ENCODE data around the gene CCDC74B.
"Not testable (repeated sequence)": the region's sequence is repeated elsewhere in the genome, so short reads cannot be mapped to it uniquely, and the experiment has no call there.

The CCDC74B gene

DNA sequence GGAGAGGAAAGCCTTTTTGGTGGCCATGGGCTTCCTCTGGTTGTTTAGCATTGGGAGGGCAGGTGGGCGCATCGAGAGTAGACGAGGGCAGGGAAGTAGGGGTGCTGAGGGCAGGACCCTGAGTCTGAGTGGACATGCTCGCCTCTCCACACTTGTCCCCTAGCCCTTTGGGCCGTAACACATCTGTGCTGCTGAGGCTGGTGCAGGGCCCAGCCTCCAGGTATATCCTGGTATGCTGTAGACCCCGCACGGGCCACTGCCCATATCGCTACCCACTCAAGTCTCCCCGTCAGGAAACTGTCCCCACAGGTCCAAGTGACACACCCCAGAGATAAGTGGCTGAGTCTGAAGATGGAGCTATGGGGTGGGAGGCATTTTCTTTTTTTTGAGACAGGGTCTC lies 13.7 kb upstream of the CCDC74B start:
- TF ChIP-seq ZNF384 (IDR thresholded peaks at IDR 0.05), result no peak
- no peak for TF ChIP-seq SP1 (IDR thresholded peaks at IDR 0.05)
- TF ChIP-seq BHLHE40 (IDR thresholded peaks at IDR 0.05; ENCODE audit: borderline replicate concordance), result no peak
- TF ChIP-seq FOXM1 (IDR thresholded peaks at IDR 0.05; ENCODE audit: borderline replicate concordance), result no peak
- no peak for TF ChIP-seq HDGF (IDR thresholded peaks at IDR 0.05; ENCODE audit: borderline replicate concordance)
- TF ChIP-seq ARNT (IDR thresholded peaks at IDR 0.05), result no peak
- TF ChIP-seq, protein P1, sequence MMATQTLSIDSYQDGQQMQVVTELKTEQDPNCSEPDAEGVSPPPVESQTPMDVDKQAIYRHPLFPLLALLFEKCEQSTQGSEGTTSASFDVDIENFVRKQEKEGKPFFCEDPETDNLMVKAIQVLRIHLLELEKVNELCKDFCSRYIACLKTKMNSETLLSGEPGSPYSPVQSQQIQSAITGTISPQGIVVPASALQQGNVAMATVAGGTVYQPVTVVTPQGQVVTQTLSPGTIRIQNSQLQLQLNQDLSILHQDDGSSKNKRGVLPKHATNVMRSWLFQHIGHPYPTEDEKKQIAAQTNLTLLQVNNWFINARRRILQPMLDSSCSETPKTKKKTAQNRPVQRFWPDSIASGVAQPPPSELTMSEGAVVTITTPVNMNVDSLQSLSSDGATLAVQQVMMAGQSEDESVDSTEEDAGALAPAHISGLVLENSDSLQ (IDR thresholded peaks at IDR 0.05), result no peak
- no peak for TF ChIP-seq FOXA1 (IDR thresholded peaks at IDR 0.05)
- no peak for DNase-seq (ENCODE audit: extremely low spot score)
- POLR2A ChIA-PET, result interaction anchor here (1.0 kb wide), 1 partner anchor 184 kb away, joined by 3 read pairs; the partner anchor contains the start of gene IMP4
- CTCF ChIA-PET, result no interaction called here

DNA sequence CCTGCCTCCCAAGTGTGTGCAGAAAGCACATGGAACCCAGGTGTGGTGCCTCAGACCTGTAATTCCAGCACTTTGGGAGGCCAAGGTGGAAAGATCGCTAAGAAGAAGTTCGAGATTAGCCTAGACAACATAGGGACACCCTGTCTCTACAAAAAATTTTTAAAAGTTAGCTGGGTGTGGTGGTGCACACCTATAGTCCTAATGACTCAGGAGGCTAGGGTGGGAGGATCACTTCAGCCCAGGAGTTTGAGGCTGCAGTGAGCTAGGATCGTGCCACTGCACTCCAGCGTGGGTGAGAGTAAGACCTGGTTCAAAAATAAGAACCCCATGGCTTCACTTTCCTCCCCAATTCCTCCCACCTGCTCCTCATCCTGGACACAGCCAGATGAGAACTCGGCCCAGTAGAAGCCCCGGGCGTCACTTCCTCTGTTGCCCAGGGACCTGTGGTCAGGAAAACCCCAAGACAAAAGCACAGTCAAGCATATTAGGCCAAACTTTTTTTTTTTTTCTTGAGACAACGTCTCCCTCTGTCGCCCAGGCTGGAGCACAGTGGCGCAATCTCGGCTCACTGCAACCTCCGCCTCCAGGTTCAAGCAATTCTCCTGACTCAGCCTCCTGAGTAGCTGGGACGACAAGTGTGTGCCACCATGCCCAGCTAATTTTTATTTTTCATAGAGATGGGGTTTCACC lies 13.1 kb upstream of the CCDC74B start:
- DNase-seq (ENCODE audit: extremely low spot score); POLR2A ChIA-PET; CTCF ChIA-PET: not testable (repeated sequence)

DNA sequence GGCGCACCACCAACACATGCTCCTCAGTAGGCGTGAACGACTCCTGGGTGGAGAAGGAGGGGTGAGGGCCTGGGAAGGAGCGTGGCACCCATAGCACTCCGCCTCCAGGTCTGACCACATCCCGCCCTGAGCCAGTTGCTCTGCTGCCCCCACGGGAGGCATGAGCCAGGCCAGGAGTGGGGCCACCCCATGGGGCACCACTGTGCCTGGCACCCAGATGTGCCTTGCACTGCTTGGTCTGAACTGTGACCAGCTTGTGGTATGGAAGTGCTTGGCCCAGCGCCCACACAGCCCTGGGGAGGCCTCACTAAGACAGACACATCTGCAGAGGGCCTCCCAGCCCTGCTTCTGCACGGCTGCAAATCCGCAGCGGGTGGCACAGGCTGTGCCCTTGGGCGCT lies 12.4 kb upstream of the CCDC74B start:
- POLR2A ChIA-PET; DNase-seq (ENCODE audit: extremely low spot score); CTCF ChIA-PET: not testable (repeated sequence)

DNA sequence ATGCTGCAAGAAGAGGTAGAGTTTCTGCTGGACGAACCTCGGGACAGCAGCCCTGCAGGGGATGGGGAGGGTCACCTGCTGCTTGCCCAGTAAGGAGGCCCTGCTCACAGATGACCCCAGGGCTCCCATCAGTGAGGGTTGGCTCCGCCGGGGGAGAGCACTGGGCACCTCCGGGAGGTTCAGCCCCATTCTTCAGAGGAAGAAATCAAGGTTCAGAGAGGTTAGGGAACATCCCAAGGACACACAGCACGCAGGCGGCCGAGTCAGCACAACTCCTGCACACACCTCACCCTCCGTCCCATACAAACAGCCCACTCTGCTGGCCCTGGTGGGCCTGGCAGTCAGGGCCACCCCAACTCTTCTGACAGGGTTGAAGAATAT lies 11.7 kb upstream of the CCDC74B start:
- TF ChIP-seq ELF4 (IDR thresholded peaks at IDR 0.05), result no peak
- TF ChIP-seq ARNT (IDR thresholded peaks at IDR 0.05), result no peak
- TF ChIP-seq NFRKB (IDR thresholded peaks at IDR 0.05), result no peak
- TF ChIP-seq LEF1 (IDR thresholded peaks at IDR 0.05; ENCODE audit: borderline replicate concordance), result no peak
- POLR2A ChIA-PET, result no interaction called here
- DNase-seq (ENCODE audit: extremely low spot score), result no peak
- CTCF ChIA-PET, result no interaction called here

DNA sequence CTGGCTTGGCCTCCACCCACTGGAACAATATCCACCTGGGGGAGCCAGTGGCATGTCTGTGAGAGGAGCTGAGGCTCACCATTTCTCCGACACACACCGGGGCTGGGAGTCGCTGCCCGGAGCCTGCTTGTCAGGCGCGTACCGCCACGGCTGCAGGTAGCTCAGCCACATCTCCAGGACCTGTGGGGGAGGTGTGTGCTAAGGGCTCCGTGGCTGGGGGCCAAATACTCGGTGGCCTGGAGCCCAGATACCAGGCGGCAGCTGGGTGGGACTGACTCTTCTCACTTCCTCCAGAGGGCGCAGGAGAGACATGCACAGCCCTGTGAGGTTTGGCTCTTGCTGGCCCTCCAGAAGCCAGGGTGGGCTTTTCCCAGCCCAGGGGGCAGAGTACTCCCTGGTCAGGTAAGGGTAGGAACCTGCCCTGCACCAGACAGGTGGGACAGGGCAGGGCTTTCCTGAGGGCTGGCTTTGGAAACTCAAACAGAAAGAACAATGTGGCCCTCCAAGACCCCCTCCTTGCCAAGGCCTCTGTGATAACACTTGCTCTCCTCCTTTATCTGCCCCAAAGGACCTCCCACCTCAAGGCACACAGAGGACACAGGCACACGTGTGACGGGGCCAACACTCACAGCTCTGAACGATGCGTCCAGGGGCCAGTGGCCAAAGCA lies 11.2 kb upstream of the CCDC74B start:
- CTCF ChIA-PET, result not testable (repeated sequence)

DNA sequence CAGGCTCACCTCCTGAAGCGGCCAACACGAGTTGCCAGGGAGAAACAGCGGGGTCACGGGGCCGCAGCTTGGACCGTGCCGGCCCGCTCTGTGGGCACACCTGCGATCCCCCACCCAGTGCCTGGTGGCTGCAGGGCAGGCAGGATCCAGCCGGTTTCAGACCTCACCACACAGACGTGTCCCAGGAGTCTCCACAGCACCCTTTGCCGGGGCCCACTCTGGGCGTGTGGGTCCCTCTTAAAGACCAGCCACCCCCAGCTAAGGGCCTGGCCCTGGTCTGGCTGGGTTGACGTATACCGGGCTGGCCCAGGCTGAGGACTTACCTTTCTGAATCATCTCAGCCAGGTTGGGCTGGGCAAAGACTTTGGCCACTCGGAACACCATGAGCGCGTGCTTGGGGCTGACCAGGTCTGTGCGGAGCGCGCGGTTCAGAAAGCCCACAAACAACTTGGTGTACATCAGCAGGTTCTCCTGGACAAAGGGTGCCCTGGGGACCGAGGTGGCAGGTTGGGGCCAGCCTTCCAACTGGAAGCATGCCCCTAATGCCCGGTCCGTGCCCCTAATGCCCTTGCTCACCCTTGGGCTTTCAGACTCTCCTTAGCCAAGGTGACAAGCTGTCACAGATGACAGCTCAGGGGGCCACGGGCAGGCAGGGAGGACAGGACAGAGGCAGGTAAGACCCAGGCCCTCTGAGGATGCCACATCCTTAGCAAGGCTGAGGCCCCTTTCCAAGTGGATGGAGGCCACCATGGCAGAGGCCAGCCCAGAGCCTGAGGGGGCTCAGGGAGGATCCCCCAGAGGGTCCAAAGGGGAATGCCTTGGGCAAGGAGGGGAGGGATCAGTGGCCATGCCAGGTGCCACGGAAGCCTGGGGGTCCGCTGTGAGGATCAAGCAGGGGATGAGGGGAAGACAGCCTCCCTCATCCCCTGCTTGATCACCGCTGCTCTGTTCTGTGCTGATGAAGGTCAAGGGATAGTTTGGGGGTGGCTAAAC lies 10.2 kb upstream of the CCDC74B start:
- ChIA-PET POLR2A (no interaction called here), CTCF (no interaction called here)
- no peak for TF ChIP-seq LEF1 (IDR thresholded peaks at IDR 0.05; ENCODE audit: borderline replicate concordance)
- no peak for DNase-seq (ENCODE audit: extremely low spot score)

More for the DNA sequence above, 11.2 kb upstream of the CCDC74B start:
- POLR2A ChIA-PET, result not testable (repeated sequence)
- peak; percentile 38 for DNase-seq (ENCODE audit: extremely low spot score)

DNA sequence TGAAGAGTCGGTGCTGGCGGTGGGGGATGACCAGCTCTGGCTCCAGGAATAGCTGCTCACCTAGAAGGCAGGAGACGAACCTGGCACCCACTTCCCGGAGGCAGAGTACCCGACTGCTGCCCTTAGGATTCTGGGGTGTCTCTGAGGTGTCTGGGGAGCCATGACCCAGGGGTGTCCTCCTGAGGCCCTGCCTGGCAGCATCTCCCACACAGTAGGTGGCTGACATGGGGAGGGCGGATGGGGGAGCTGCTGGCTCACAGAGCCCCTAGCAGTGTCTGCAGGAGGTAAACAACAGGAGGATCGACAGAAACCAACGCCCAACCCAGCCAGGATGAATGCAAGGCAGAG lies 9.5 kb upstream of the CCDC74B start:
- CTCF ChIA-PET; DNase-seq (ENCODE audit: extremely low spot score); POLR2A ChIA-PET: not testable (repeated sequence)

DNA sequence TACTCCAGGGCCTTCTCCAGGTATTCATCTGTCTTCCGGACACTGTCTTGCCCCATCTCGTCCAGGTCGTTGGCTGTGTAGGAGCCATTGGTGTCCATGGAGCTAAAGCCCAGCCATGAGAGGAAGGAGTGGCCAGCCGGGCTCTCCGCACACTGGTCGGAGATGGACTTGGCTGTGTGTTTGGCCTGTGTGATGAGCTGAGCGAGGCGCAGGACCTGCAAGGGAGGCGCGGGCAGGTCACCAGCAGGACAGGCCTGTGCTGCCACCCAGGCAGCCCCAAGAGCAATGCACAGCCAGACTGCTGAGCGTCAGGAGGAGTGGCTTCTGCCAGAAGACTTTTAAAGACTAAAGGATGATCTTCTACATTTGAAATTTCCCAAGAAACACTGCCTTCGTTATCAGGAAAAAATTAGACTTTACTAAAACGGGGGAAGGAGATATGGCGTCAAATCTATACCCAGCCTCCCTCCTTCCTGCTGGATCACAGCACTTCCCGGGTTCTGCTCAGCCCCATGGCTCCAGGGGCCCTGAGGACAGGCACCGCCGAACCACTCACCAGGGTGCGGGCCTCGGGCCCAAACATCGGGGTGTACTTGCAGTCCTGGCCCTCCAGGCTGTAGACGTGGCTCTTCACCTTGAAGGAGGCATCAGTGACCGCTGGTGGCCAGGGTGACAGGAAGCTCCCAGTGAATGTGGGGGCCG lies 9.0 kb upstream of the CCDC74B start:
- POLR2A ChIA-PET; DNase-seq (ENCODE audit: extremely low spot score): not testable (repeated sequence)
- CTCF ChIA-PET, result interaction anchor here (0.6 kb wide), 1 partner anchor 179 kb away, joined by 3 read pairs; no protein-coding TSS in a partner anchor

DNA sequence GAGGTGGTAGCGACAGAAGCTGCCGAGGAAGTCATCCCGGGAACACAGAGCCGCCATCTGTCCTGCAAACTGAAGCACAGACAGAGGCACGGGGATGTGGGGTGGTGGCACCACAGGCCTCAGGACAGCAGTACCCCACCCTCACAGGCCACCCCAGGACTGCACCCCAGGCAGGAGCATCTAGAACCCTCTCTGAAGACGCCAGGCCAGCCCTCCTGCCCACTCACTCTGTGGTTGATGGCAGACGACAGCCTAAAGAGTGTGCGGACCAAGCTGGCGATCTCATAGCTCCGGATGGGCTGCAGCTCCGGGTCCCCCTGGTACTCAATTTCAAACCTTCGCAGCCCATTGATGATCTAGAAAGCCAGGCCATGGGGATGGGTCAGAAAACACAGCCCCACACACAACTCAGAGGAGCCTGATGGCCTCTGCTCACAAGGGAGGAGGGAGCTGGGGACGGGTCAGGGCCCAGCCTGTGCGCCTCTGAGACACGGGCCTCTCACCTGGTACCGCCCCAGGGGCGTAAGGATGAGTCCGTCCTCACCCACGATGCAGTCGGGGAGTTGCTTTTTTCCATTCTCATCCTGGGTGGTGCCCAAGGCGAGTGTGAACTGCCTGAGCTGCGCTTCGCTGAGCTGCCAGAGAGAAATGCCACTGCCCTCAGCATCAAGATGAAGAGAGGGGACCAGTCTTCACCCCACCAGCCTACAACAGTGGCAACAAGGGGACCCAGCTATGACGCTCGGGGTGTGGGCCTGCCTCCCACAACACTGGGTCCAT lies 8.1 kb upstream of the CCDC74B start:
- ChIA-PET CTCF (interaction anchor here (0.6 kb wide), 1 partner anchor 180 kb away, joined by 3 read pairs; no protein-coding TSS in a partner anchor), POLR2A (no interaction called here)
- no peak for TF ChIP-seq HDGF (IDR thresholded peaks at IDR 0.05; ENCODE audit: borderline replicate concordance)
- TF ChIP-seq, protein P1 (IDR thresholded peaks at IDR 0.05), result no peak
- TF ChIP-seq SP1 (IDR thresholded peaks at IDR 0.05), result no peak
- no peak for TF ChIP-seq FOXM1 (IDR thresholded peaks at IDR 0.05; ENCODE audit: borderline replicate concordance)
- TF ChIP-seq ARNT (IDR thresholded peaks at IDR 0.05), result no peak
- no peak for TF ChIP-seq SUZ12 (IDR thresholded peaks at IDR 0.05)
- no peak for TF ChIP-seq FOXA1 (IDR thresholded peaks at IDR 0.05)
- TF ChIP-seq TARDBP (IDR thresholded peaks at IDR 0.05), result no peak
- TF ChIP-seq BHLHE40 (IDR thresholded peaks at IDR 0.05; ENCODE audit: borderline replicate concordance), result no peak
- no peak for TF ChIP-seq L3MBTL2 (conservative IDR thresholded peaks at IDR 0.05)
- no peak for TF ChIP-seq ELF4 (IDR thresholded peaks at IDR 0.05)
- TF ChIP-seq NFRKB (IDR thresholded peaks at IDR 0.05), result no peak
- no peak for TF ChIP-seq CTBP1 (IDR thresholded peaks at IDR 0.05; ENCODE audit: borderline replicate concordance)
- no peak for TF ChIP-seq ZNF384 (IDR thresholded peaks at IDR 0.05)
- no peak for TF ChIP-seq FOXK2 (IDR thresholded peaks at IDR 0.05)
- TF ChIP-seq LEF1 (IDR thresholded peaks at IDR 0.05; ENCODE audit: borderline replicate concordance), result no peak
- DNase-seq (ENCODE audit: extremely low spot score), result no peak

DNA sequence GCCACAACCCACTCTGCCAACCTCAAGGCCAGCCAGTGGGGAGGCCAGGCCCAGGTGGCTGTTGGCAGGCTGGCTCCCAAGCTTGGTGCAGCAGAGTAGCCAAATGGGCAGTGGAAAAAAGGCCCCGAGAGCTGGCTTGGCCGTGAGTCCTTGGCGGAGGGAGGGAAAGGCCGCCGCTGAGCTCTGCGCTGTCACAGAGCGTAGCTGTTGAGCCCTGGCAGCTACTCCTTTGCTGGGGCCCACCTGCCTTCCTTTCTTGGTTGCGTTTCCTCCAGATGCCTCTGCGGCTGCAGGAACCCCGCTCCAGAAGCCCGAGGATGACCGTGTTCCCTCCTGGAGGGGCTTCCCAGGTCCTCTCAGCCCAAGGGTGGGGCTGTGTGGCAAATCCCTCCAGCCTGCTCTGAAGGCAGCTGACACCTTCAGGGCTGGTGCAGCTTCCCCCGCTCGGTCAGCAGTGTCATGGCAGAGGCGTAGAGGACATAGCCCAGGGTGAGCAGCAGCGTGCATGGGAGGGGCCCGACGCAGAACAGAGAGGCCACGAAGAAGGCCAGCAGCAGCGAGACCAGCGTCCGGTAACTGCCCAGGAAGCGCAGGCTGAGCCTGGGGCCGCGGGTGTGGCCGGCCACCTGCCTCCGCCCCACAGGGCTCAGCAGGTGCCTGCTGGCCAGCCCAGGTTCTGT lies 7.4 kb upstream of the CCDC74B start:
- DNase-seq (ENCODE audit: extremely low spot score); POLR2A ChIA-PET; CTCF ChIA-PET: not testable (repeated sequence)

DNA sequence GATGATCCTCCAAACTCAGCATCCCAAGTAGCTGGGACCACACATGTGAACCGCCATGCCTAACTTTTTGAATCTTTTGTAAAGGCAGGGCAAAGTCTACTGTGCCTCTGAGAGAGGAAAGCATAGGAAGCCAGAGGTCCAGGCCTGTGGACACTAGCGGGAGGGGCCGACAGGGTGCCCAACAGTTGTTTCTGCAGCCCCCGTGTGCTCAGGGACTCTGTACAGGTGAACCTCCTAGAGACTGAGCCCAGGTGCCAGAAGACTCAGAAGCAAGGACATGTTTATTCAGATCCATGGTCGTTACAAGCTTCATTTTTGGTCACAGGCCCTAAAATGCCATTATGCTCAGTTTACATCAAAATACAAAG lies 6.2 kb upstream of the CCDC74B start:
- POLR2A ChIA-PET, result interaction anchor here (1.0 kb wide), 1 partner anchor 31 kb away, joined by 3 read pairs; the partner anchor contains the start of gene SMPD4
- DNase-seq (ENCODE audit: extremely low spot score); CTCF ChIA-PET: not testable (repeated sequence)
